NT2/D1 (cell line): ENCODE data around the gene GRIN1.

Experiments
- SUZ12 ChIP-seq: IDR thresholded peaks from 2 replicates; pipeline ENCODE4 v1.6.1; 2011; ENCODE audit not compliant: insufficient read length, insufficient read depth; ENCODE audit errors: extremely low read depth
- YY1 ChIP-seq: IDR thresholded peaks from 2 replicates; pipeline ENCODE4 v1.6.1; 2011; ENCODE audit not compliant: insufficient read length, insufficient read depth
- ZNF274 ChIP-seq: IDR thresholded peaks from 2 replicates; pipeline ENCODE4 v1.6.1; 2011; ENCODE audit warnings: mild to moderate bottlenecking, low read depth, low read length

GRCh38 chr9:137158625-137159024 lies 19.7 kb downstream of the GRIN1 start:
- TF ChIP-seq YY1 (no peak), ZNF274 (no peak), SUZ12 (no peak)
